Keratinocyte (primary cell): ENCODE measurements around the gene TMOD4. TPM values are rescaled to one million over a fixed set of nuclear protein-coding genes. Genes with fewer than 3 reads are reported as not detected.

Source experiments
- DNase-seq: peaks from one replicate; pipeline ENCODE4 v3.0.0-alpha.2; 2011; ENCODE audit warnings: low read depth, missing footprints, low spot score
- FAIRE-seq: peaks from 2 replicates; lab custom pipeline; 2011; peaks lifted over from hg19 to GRCh38; lab: Jason Lieb, UNC
- H2AFZ ChIP-seq: 2 replicates; pipeline ENCODE4 v1.6.0; 2012; ENCODE audit warnings: low read length, control low read depth, inconsistent platforms; ENCODE audit not compliant: control insufficient read depth
- H3K27ac ChIP-seq: 2 replicates; pipeline ENCODE4 v1.5.1; 2011; ENCODE audit warnings: low read length; ENCODE audit not compliant: control insufficient read depth, insufficient read depth
- H3K27me3 ChIP-seq: 3 replicates; pipeline ENCODE4 v1.6.0; 2011; ENCODE audit warnings: low read length; ENCODE audit not compliant: control insufficient read depth, insufficient read depth; ENCODE audit errors: extremely low read depth
- H3K36me3 ChIP-seq, 2 experiments: 2 replicates in 1 of 2; 3 replicates in 1 of 2; pipeline ENCODE4 v1.5.1; 2011; ENCODE audit warnings: low read length in 2 of 2, mild to moderate bottlenecking in 1 of 2; ENCODE audit not compliant: control insufficient read depth in 2 of 2, insufficient read depth in 2 of 2; ENCODE audit errors: extremely low read depth in 1 of 2
- H3K4me1 ChIP-seq: 3 replicates; pipeline ENCODE4 v1.5.1; 2011; ENCODE audit warnings: low read length; ENCODE audit not compliant: control insufficient read depth, insufficient read depth; ENCODE audit errors: extremely low read depth
- H3K4me2 ChIP-seq: 3 replicates; pipeline ENCODE4 v1.6.0; 2011; ENCODE audit warnings: low read depth, low read length; ENCODE audit not compliant: control insufficient read depth, insufficient read depth; ENCODE audit errors: extremely low read depth
- H3K4me3 ChIP-seq, 3 experiments: fragments of 200-600 bp in 1 of 3; sonication (generic) in 1 of 3; 2 replicates in 2 of 3; 3 replicates in 1 of 3; pipeline ENCODE4 v1.5.1; 2011 to 2016; ENCODE audit warnings: low read length in 3 of 3, mild to moderate bottlenecking in 3 of 3, control low read depth in 2 of 3, inconsistent platforms in 1 of 3, low read depth in 1 of 3, mixed read lengths in 1 of 3, mixed run types in 1 of 3, moderate library complexity in 1 of 3; ENCODE audit not compliant: control insufficient read depth in 2 of 3, insufficient read depth in 2 of 3; ENCODE audit errors: extremely low read depth in 1 of 3
- H3K79me2 ChIP-seq: 2 replicates; pipeline ENCODE4 v1.6.0; 2012; ENCODE audit warnings: low read length; ENCODE audit not compliant: control insufficient read depth, insufficient read depth
- H3K9ac ChIP-seq: 3 replicates; pipeline ENCODE4 v1.6.0; 2011; ENCODE audit warnings: low read length; ENCODE audit not compliant: control insufficient read depth, insufficient read depth; ENCODE audit errors: extremely low read depth
- H3K9me1 ChIP-seq: 3 replicates; pipeline ENCODE4 v1.6.0; 2011; ENCODE audit warnings: low read length; ENCODE audit not compliant: control insufficient read depth, insufficient read depth; ENCODE audit errors: extremely low read depth
- H3K9me3 ChIP-seq: 2 replicates; pipeline ENCODE4 v1.5.1; 2012; ENCODE audit warnings: low read depth, low read length; ENCODE audit not compliant: control insufficient read depth
- H4K20me1 ChIP-seq: 3 replicates; pipeline ENCODE4 v1.6.0; 2011; ENCODE audit warnings: low read length; ENCODE audit not compliant: control insufficient read depth, insufficient read depth; ENCODE audit errors: extremely low read depth
- EZH2 ChIP-seq: IDR thresholded peaks from one replicate; pipeline ENCODE4 v1.6.1; 2012; ENCODE audit warnings: inconsistent platforms, mild to moderate bottlenecking, low read length, moderate library complexity
- dilution Hi-C: fragments of 300-500 bp; cut with MboI; formaldehyde crosslinking; loops from one replicate; pipeline ENCODE4 v1.7.0; 2020; ENCODE audit warnings: low sequenced_read_pairs; ENCODE audit not compliant: extremely low pct_ligation_motif_present
- polyA plus RNA-seq, 5 experiments: library from polyadenylated mRNA; depleted of rRNA in 3 of 5; stranded (reverse) in 3 of 5; stranded (forward) in 1 of 5; unstranded in 1 of 5; fragments of >200 nt; gene quantifications; 1 replicate in 1 of 5; 2 replicates in 3 of 5; 3 replicates in 1 of 5; pipeline versions ENCODE4 v1.2.1 to v1.2.3, GENCODE V29; 2011 to 2012; ENCODE audit warnings: missing spikeins in 2 of 5, low read depth in 1 of 5, low replicate concordance in 1 of 5
- TF ChIP-seq, protein P1 (sequence below), 3 experiments: IDR thresholded peaks in 1 of 3; conservative IDR thresholded peaks in 1 of 3; optimal IDR thresholded peaks in 1 of 3; 2 replicates in 2 of 3; 3 replicates in 1 of 3; pipeline versions ENCODE3 to v1.5.1; 2011; ENCODE audit warnings: low read length in 3 of 3, mild to moderate bottlenecking in 3 of 3, moderate library complexity in 2 of 3, control low read depth in 1 of 3, inconsistent platforms in 1 of 3; ENCODE audit not compliant: insufficient read depth in 2 of 3; ENCODE audit errors: extremely low read depth in 1 of 3

The TMOD4 gene
- polyA plus RNA-seq, 1 donor (not counting 4 experiments of a cell fraction or from before 2014, with no cell fraction given): 0.34 TPM

- H3K9me1 ChIP-seq: no peaks in the 10 kb centered on the region
- no peak overlapping the region for H3K9ac ChIP-seq
- H3K79me2 ChIP-seq: no peaks in the 10 kb centered on the region
- H3K9me3 ChIP-seq: no peaks in the 10 kb centered on the region
- no peak for FAIRE-seq
- no peaks in the 10 kb centered on the region for H4K20me1 ChIP-seq
- H3K36me3 ChIP-seq: no peaks in the 10 kb centered on the region
- H3K27ac ChIP-seq: no peak overlapping the region
- TF ChIP-seq, protein P1, sequence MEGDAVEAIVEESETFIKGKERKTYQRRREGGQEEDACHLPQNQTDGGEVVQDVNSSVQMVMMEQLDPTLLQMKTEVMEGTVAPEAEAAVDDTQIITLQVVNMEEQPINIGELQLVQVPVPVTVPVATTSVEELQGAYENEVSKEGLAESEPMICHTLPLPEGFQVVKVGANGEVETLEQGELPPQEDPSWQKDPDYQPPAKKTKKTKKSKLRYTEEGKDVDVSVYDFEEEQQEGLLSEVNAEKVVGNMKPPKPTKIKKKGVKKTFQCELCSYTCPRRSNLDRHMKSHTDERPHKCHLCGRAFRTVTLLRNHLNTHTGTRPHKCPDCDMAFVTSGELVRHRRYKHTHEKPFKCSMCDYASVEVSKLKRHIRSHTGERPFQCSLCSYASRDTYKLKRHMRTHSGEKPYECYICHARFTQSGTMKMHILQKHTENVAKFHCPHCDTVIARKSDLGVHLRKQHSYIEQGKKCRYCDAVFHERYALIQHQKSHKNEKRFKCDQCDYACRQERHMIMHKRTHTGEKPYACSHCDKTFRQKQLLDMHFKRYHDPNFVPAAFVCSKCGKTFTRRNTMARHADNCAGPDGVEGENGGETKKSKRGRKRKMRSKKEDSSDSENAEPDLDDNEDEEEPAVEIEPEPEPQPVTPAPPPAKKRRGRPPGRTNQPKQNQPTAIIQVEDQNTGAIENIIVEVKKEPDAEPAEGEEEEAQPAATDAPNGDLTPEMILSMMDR (optimal IDR thresholded peaks at IDR 0.05 in 1 of 3, IDR thresholded peaks at IDR 0.05 in 1 of 3, conservative IDR thresholded peaks at IDR 0.05 in 1 of 3; ENCODE audit: extremely low read depth in 1 of 3, insufficient read depth in 2 of 3, low read length in 3 of 3): no peak
- dilution Hi-C loops: no loop called here
- no peak for DNase-seq
- H3K4me2 ChIP-seq: no peak overlapping the region
- no peaks in the 10 kb centered on the region for H3K4me1 ChIP-seq
- H3K4me3 ChIP-seq: no peak overlapping the region
- H2AFZ ChIP-seq: no peak overlapping the region
- H3K27me3 ChIP-seq: peaks cover 12% of the 10 kb centered on the region
Measured at GRCh38 chr1:151137789-151138188, 38.0 kb downstream of the TMOD4 start.

GRCh38 chr1:151135433-151136385 is 40.1 kb downstream of the TMOD4 start:
- no peaks in the 10 kb centered on the region for H4K20me1 ChIP-seq
- H3K9me3 ChIP-seq: no peaks in the 10 kb centered on the region
- no peak overlapping the region for H2AFZ ChIP-seq
- dilution Hi-C loops: no loop called here
- H3K4me2 ChIP-seq: no peak overlapping the region
- TF ChIP-seq, protein P1 (optimal IDR thresholded peaks at IDR 0.05 in 1 of 3, IDR thresholded peaks at IDR 0.05 in 1 of 3, conservative IDR thresholded peaks at IDR 0.05 in 1 of 3; ENCODE audit: extremely low read depth in 1 of 3, insufficient read depth in 2 of 3, low read length in 3 of 3): no peak
- TF ChIP-seq EZH2: no peak
- peaks cover 23% of the 10 kb centered on the region for H3K27me3 ChIP-seq
- FAIRE-seq (no peak), DNase-seq (no peak)
- no peak overlapping the region for H3K4me3 ChIP-seq
- H3K36me3 ChIP-seq: no peaks in the 10 kb centered on the region
- no peaks in the 10 kb centered on the region for H3K79me2 ChIP-seq
- H3K9ac ChIP-seq: no peak overlapping the region
- H3K27ac ChIP-seq: no peak overlapping the region
- H3K4me1 ChIP-seq: peaks cover 10% of the 10 kb centered on the region
- no peaks in the 10 kb centered on the region for H3K9me1 ChIP-seq
